Measurements from ENCODE around the gene PLD2.

The PLD2 gene

GRCh38 chr17:4806777-4807604 is at the start of gene PLD2:
Gene PLD2, plus strand, starts transcription at chr17:4807152. Its CDS starts 621 bp downstream, at chr17:4807773.
- no peak for DNase-seq

GRCh38 chr17:4759776-4760236 is 47.1 kb upstream of the PLD2 start:
- no peak for DNase-seq

GRCh38 chr17:4764595-4764994 is 42.4 kb upstream of the PLD2 start:
- no peak for DNase-seq

- DNase-seq: no peak
Observed at GRCh38 chr17:4766201-4766600, 40.8 kb upstream of the PLD2 start.

- DNase-seq: no peak
Observed at GRCh38 chr17:4766723-4767122, 40.2 kb upstream of the PLD2 start.

GRCh38 chr17:4768298-4768697 is 38.7 kb upstream of the PLD2 start:
- no peak for DNase-seq

GRCh38 chr17:4769628-4770027 is 37.3 kb upstream of the PLD2 start:
- DNase-seq: no peak

GRCh38 chr17:4771519-4772234 is 35.3 kb upstream of the PLD2 start, which contains the start of gene TM4SF5:
Gene TM4SF5, plus strand, starts transcription at chr17:4771886. Its CDS starts 37 bp downstream, at chr17:4771923.
- DNase-seq: no peak

- DNase-seq: no peak
Observed at GRCh38 chr17:4772235-4772613, 34.7 kb upstream of the PLD2 start.

- no peak for DNase-seq
Observed at GRCh38 chr17:4777969-4778760, 28.8 kb upstream of the PLD2 start.

- DNase-seq: no peak
Observed at GRCh38 chr17:4780325-4780955, 26.5 kb upstream of the PLD2 start.

GRCh38 chr17:4782652-4783051 is 24.3 kb upstream of the PLD2 start:
- DNase-seq: no peak

- DNase-seq: no peak
Observed at GRCh38 chr17:4785311-4786105, 21.4 kb upstream of the PLD2 start.

- DNase-seq: no peak
Observed at GRCh38 chr17:4786106-4786511, 20.8 kb upstream of the PLD2 start, which contains the start of gene VMO1. Gene VMO1, minus strand, starts transcription at chr17:4786364. Its CDS starts 12 bp downstream, at chr17:4786352.

GRCh38 chr17:4786516-4786915 is 20.4 kb upstream of the PLD2 start:
- no peak for DNase-seq

GRCh38 chr17:4788159-4788806 is 18.7 kb upstream of the PLD2 start:
- no peak for DNase-seq

- no peak for DNase-seq
Observed at GRCh38 chr17:4788807-4789700, 17.9 kb upstream of the PLD2 start, which contains the start of gene GLTPD2. Gene GLTPD2, plus strand, starts transcription at chr17:4788964. Its CDS starts 48 bp downstream, at chr17:4789012.

- DNase-seq: no peak
Observed at GRCh38 chr17:4789701-4789950, 17.3 kb upstream of the PLD2 start.

GRCh38 chr17:4789951-4790704 is 16.8 kb upstream of the PLD2 start:
- no peak for DNase-seq

- no peak for DNase-seq
Observed at GRCh38 chr17:4790705-4791088, 16.3 kb upstream of the PLD2 start.

All from NCI-H2029 treated with DMSO at 0.1 percent for 48 hours (cell line).